Smooth muscle cell (in vitro differentiated cells): Measurements from ENCODE around the gene FHOD3. TPM values are rescaled to one million over a fixed set of nuclear protein-coding genes. Genes with fewer than 3 reads are reported as not detected.

ENCODE experiments used
- DNase-seq: peaks from one replicate; lab custom pipeline; 2025; ENCODE audit not compliant: unreplicated experiment; lab: John Stamatoyannopoulos, UW
- H2AFZ ChIP-seq: fragments of 200-600 bp; sonication (generic); 2 replicates; pipeline ENCODE4 v1.6.0; 2016; ENCODE audit warnings: antibody characterized with exemption, low read depth, mild to moderate bottlenecking
- H3F3A ChIP-seq: fragments of 200-600 bp; sonication (generic); 2 replicates; pipeline ENCODE4 v1.6.0; 2017; ENCODE audit warnings: antibody characterized with exemption, low read depth
- H3K27ac ChIP-seq: fragments of 200-600 bp; sonication (generic); 2 replicates; pipeline ENCODE4 v1.5.1; 2016; ENCODE audit warnings: low read depth, mild to moderate bottlenecking
- H3K27me3 ChIP-seq: fragments of 200-600 bp; sonication (generic); 2 replicates; pipeline ENCODE4 v1.6.1; 2016; ENCODE audit warnings: low read depth, mild to moderate bottlenecking
- H3K36me3 ChIP-seq: fragments of 200-600 bp; sonication (generic); 2 replicates; pipeline ENCODE4 v1.5.1; 2016; ENCODE audit warnings: low read depth
- H3K4me1 ChIP-seq: fragments of 200-600 bp; sonication (generic); 2 replicates; pipeline ENCODE4 v1.5.1; 2016; ENCODE audit warnings: low read depth
- H3K4me2 ChIP-seq: fragments of 200-600 bp; sonication (generic); 2 replicates; pipeline ENCODE4 v1.6.0; 2016; ENCODE audit warnings: mild to moderate bottlenecking
- H3K4me3 ChIP-seq: fragments of 200-600 bp; sonication (generic); 2 replicates; pipeline ENCODE4 v1.5.1; 2016; ENCODE audit warnings: mild to moderate bottlenecking
- H3K79me2 ChIP-seq: fragments of 200-600 bp; sonication (generic); 2 replicates; pipeline ENCODE4 v1.6.0; 2016; ENCODE audit warnings: low read depth, mild to moderate bottlenecking
- H3K9ac ChIP-seq: fragments of 200-600 bp; sonication (generic); 2 replicates; pipeline ENCODE4 v1.6.0; 2016; ENCODE audit warnings: low read depth
- H3K9me3 ChIP-seq: fragments of 200-600 bp; sonication (generic); replicated peaks from 2 replicates; pipeline ENCODE4 v1.5.1; 2016; ENCODE audit warnings: low read depth
- H4K20me1 ChIP-seq: fragments of 200-600 bp; sonication (generic); 2 replicates; pipeline ENCODE4 v1.6.0; 2016; ENCODE audit warnings: low read depth
- WGBS: methylation state at CpG from one replicate; pipeline ENCODE4 v1.1.7; 2016; ENCODE audit warnings: low lambda C conversion rate; 5-methylcytosine and 5-hydroxymethylcytosine counted together
- polyA plus RNA-seq: library from polyadenylated mRNA; unstranded; fragments of >200 nt; fragmentation: Nextera tagmentation; extraction: Ambion mirVana; gene quantifications from 2 replicates; pipeline ENCODE4 v1.2.1, GENCODE V29; 2016
- total RNA-seq: library from RNA; depleted of rRNA; stranded (reverse); fragments of >200 nt; gene quantifications from 2 replicates; pipeline ENCODE4 v1.2.3, GENCODE V29; 2014
- TF ChIP-seq, protein P1 (sequence below): fragments of 200-600 bp; sonication (generic); IDR thresholded peaks from 2 replicates; pipeline ENCODE4 v1.5.1; 2017; ENCODE audit warnings: borderline replicate concordance, mild to moderate bottlenecking, antibody characterized with exemption; ENCODE audit not compliant: insufficient read depth, poor library complexity, severe bottlenecking

Gene FHOD3
- total and polyA plus RNA-seq, 2 experiments from 2014 or later = 6.3 to 19.4 TPM

DNA sequence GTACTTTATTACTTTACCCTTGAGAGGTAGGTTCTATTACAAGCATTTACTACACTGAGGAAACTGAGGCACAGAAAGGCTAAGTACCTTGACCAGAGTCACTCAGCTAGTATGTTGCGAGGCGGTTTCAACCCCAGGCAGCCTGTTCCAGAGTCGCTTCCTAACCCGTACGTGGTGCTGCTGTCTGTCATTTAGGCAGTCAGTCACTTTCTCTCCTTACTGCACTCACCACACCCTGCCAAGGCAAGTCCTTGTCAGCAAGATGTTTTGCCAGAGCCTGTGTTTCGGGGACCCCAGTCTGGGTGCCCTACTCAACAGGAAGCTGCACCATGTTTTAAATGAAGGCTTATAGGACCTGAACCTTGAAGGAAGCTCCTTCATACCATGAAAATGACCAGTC lies 356.4 kb downstream of the FHOD3 start:
- TF ChIP-seq, protein P1, sequence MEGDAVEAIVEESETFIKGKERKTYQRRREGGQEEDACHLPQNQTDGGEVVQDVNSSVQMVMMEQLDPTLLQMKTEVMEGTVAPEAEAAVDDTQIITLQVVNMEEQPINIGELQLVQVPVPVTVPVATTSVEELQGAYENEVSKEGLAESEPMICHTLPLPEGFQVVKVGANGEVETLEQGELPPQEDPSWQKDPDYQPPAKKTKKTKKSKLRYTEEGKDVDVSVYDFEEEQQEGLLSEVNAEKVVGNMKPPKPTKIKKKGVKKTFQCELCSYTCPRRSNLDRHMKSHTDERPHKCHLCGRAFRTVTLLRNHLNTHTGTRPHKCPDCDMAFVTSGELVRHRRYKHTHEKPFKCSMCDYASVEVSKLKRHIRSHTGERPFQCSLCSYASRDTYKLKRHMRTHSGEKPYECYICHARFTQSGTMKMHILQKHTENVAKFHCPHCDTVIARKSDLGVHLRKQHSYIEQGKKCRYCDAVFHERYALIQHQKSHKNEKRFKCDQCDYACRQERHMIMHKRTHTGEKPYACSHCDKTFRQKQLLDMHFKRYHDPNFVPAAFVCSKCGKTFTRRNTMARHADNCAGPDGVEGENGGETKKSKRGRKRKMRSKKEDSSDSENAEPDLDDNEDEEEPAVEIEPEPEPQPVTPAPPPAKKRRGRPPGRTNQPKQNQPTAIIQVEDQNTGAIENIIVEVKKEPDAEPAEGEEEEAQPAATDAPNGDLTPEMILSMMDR = no peak
- H3K27ac ChIP-seq = no peak overlapping the region

DNA sequence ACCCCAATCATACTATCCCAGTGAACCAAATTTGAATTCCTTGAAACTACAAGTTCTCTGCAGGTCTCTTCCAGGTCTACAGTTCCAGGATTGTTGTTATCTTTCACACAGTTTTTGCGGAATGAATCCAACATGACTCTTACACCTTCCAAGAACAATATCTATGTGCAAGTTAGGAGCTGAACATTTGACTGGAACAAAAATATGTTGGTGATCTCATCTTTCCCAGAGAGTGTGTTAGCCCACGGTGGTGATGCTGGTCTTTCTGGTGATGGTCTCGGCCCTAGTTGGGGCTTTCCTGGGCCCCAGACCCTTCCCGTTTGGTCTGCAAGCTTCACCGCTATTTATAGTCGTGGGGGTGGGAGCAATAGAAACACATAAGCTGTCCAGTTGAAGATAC lies 357.6 kb downstream of the FHOD3 start:
- H3F3A ChIP-seq = no peaks in the 10 kb centered on the region
- H3K36me3 ChIP-seq = no peaks in the 10 kb centered on the region
- DNase-seq = no peak
- H3K9me3 ChIP-seq = no peaks in the 10 kb centered on the region
- H3K4me3 ChIP-seq = no peak overlapping the region
- no peak overlapping the region for H3K4me2 ChIP-seq
- 77% methylated on average over 6 of the region's 6 CpGs for WGBS
- no peaks in the 10 kb centered on the region for H4K20me1 ChIP-seq
- no peak overlapping the region for H2AFZ ChIP-seq
- H3K27ac ChIP-seq = no peak overlapping the region
- H3K4me1 ChIP-seq = no peaks in the 10 kb centered on the region
- H3K9ac ChIP-seq = no peak overlapping the region
- H3K27me3 ChIP-seq = no peaks in the 10 kb centered on the region
- TF ChIP-seq, protein P1 = no peak
- H3K79me2 ChIP-seq = no peaks in the 10 kb centered on the region

More for the DNA sequence above, 356.4 kb downstream of the FHOD3 start:
- H3K27me3 ChIP-seq = no peaks in the 10 kb centered on the region
- H3K4me3 ChIP-seq = no peak overlapping the region
- no peaks in the 10 kb centered on the region for H3F3A ChIP-seq
- no peak overlapping the region for H3K9ac ChIP-seq
- no peak overlapping the region for H3K4me2 ChIP-seq
- no peaks in the 10 kb centered on the region for H3K9me3 ChIP-seq
- H3K79me2 ChIP-seq = no peaks in the 10 kb centered on the region
- WGBS = 98% methylated on average over 6 of the region's 6 CpGs
- no peaks in the 10 kb centered on the region for H3K36me3 ChIP-seq
- H3K4me1 ChIP-seq = no peaks in the 10 kb centered on the region
- no peaks in the 10 kb centered on the region for H4K20me1 ChIP-seq
- no peak overlapping the region for H2AFZ ChIP-seq
- DNase-seq = no peak

DNA sequence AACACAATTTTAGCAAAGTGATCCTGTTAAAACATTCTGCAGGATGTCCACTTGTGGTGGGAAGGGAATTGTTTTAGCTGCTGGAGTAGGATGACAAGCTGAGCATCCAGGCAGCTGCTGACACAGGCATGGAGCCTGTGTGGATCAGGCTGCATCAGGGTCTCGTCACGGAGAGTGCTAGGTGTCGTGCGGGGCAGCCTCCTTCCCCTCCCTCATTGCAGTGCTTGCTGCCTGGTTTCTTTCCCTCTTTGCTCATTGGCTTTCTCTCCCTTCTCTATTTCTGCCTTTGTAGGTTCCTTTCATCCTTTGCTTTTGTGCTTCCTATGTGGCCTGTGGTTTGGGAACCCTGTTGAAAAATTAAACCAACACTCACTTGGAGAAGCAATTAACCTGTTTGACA lies 358.4 kb downstream of the FHOD3 start:
- Histone ChIP-seq H3K9me3 (no peaks in the 10 kb centered on the region), H3K9ac (no peak overlapping the region), H3K4me3 (no peak overlapping the region), H2AFZ (no peak overlapping the region), H3K4me1 (no peaks in the 10 kb centered on the region), H3K4me2 (no peak overlapping the region), H4K20me1 (no peaks in the 10 kb centered on the region), H3K27me3 (no peaks in the 10 kb centered on the region), H3K27ac (no peak overlapping the region), H3K79me2 (no peaks in the 10 kb centered on the region), H3F3A (no peaks in the 10 kb centered on the region), H3K36me3 (no peaks in the 10 kb centered on the region)
- no peak for DNase-seq
- 89% methylated on average over 4 of the region's 4 CpGs for WGBS
- TF ChIP-seq, protein P1 = no peak

DNA sequence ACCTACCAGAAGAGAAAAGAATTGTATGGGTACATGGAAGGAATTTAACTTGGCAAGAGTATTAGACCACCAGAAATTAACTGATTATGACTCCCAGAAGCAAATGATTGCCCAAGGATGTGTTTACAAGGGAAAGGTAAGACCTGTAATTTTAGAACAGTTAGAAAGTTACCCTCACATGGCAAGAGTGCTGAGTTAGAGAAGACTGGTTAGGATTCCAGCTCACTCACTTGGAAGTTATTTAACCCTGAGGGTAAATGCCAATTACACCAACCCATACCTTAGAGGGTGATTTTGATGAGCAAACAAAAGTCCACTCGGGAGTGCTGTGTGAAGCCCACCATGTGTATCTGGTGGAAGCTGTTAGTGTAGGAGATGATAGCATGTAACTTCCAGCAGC lies 361.1 kb downstream of the FHOD3 start:
- no peak overlapping the region for H3K4me3 ChIP-seq
- no peaks in the 10 kb centered on the region for H3K4me1 ChIP-seq
- WGBS = 56% methylated on average over 1 of the region's 1 CpG
- no peak overlapping the region for H2AFZ ChIP-seq
- no peaks in the 10 kb centered on the region for H3K27me3 ChIP-seq
- TF ChIP-seq, protein P1 = no peak
- no peaks in the 10 kb centered on the region for H3K36me3 ChIP-seq
- no peaks in the 10 kb centered on the region for H3F3A ChIP-seq
- no peak overlapping the region for H3K9ac ChIP-seq
- no peak overlapping the region for H3K27ac ChIP-seq
- no peak overlapping the region for H3K4me2 ChIP-seq
- no peak for DNase-seq
- H3K79me2 ChIP-seq = no peaks in the 10 kb centered on the region
- no peaks in the 10 kb centered on the region for H3K9me3 ChIP-seq
- no peaks in the 10 kb centered on the region for H4K20me1 ChIP-seq
